ENCODE measurements around the gene METTL4. TPM values are rescaled to one million over a fixed set of nuclear protein-coding genes. Genes with fewer than 3 reads are reported as not detected.

Gene METTL4
- polyA plus RNA-seq, 1 experiment: 6.8 TPM

- no peak for DNase-seq (ENCODE audit: low read depth)
- no peaks in the 10 kb centered on the region for H3K27me3 ChIP-seq (ENCODE audit: control insufficient read depth, insufficient read depth, low read length)
- ChIA-PET CTCF (no interaction called here), POLR2A (interaction anchor here (0.5 kb wide), 1 partner anchor 89 kb away, joined by 10 read pairs; no protein-coding TSS in a partner anchor)
- no peak for TF ChIP-seq CTCF (IDR thresholded peaks at IDR 0.05; ENCODE audit: insufficient read depth, low read depth, low read length)
- H3K36me3 ChIP-seq (ENCODE audit: control insufficient read depth, insufficient read depth, low read length): no peaks in the 10 kb centered on the region
- H3K4me3 ChIP-seq (ENCODE audit: low read depth, low read length): no peak overlapping the region
Observed at GRCh38 chr18:2502394-2502793, 68.9 kb downstream of the METTL4 start.

- DNase-seq (ENCODE audit: low read depth): no peak
- H3K27me3 ChIP-seq (ENCODE audit: control insufficient read depth, insufficient read depth, low read length): no peaks in the 10 kb centered on the region
- ChIA-PET CTCF (interaction anchor here (1.0 kb wide), 1 partner anchor 11 kb away, joined by 4 read pairs; no protein-coding TSS in a partner anchor), POLR2A (no interaction called here)
- H3K36me3 ChIP-seq (ENCODE audit: control insufficient read depth, insufficient read depth, low read length): no peaks in the 10 kb centered on the region
- H3K4me3 ChIP-seq (ENCODE audit: low read depth, low read length): no peak overlapping the region
- TF ChIP-seq CTCF (IDR thresholded peaks at IDR 0.05; ENCODE audit: insufficient read depth, low read depth, low read length): no peak
Observed at GRCh38 chr18:2497797-2498196, 73.5 kb downstream of the METTL4 start.

- no peak for DNase-seq (ENCODE audit: low read depth)
- ChIA-PET POLR2A (no interaction called here), CTCF (interaction anchor here (0.6 kb wide), 1 partner anchor 46 kb away, joined by 3 read pairs; no protein-coding TSS in a partner anchor)
- no peak for TF ChIP-seq CTCF (IDR thresholded peaks at IDR 0.05; ENCODE audit: insufficient read depth, low read depth, low read length)
- Histone ChIP-seq H3K36me3 (ENCODE audit: control insufficient read depth, insufficient read depth, low read length) (no peaks in the 10 kb centered on the region), H3K27me3 (ENCODE audit: control insufficient read depth, insufficient read depth, low read length) (no peaks in the 10 kb centered on the region), H3K4me3 (ENCODE audit: low read depth, low read length) (no peak overlapping the region)
Observed at GRCh38 chr18:2495381-2495780, 75.9 kb downstream of the METTL4 start.

- no peaks in the 10 kb centered on the region for H3K36me3 ChIP-seq (ENCODE audit: control insufficient read depth, insufficient read depth, low read length)
- CTCF ChIA-PET: no interaction called here
- POLR2A ChIA-PET: no interaction called here
- DNase-seq (ENCODE audit: low read depth): no peak
- H3K4me3 ChIP-seq (ENCODE audit: low read depth, low read length): no peak overlapping the region
- TF ChIP-seq CTCF (IDR thresholded peaks at IDR 0.05; ENCODE audit: insufficient read depth, low read depth, low read length): no peak
- no peaks in the 10 kb centered on the region for H3K27me3 ChIP-seq (ENCODE audit: control insufficient read depth, insufficient read depth, low read length)
Observed at GRCh38 chr18:2494921-2495320, 76.4 kb downstream of the METTL4 start.

Small RNA genes within 50 kb of the gene (small RNA-seq; reads per million reads assigned to genes)
- gene RF00019 (ENCODE audit: insufficient read length, low read depth, low replicate concordance): not detected
- not detected for gene RF01233 (ENCODE audit: insufficient read length, low read depth, low replicate concordance)

Other genes with a start within 250 kb of the METTL4 start
- 18.1 and 24.0 TPM in 2 replicates for gene NDC80, start 52 bp upstream of the METTL4 start, polyA plus RNA-seq (2011; rRNA removed)
- gene SMCHD1, start 84.2 kb upstream of the METTL4 start, polyA plus RNA-seq (2011; rRNA removed): 10.5 and 23.4 TPM in 2 replicates

Data from BJ (cell line).